Ascending aorta (tissue), 2 donors: ENCODE results near the gene NHS. TPM values are rescaled to one million over a fixed set of nuclear protein-coding genes. Genes with fewer than 3 reads are reported as not detected.

Source experiments
- DNase-seq, 2 donors: peaks; one replicate each; pipeline ENCODE4 v3.0.0-alpha.2; 2019; ENCODE audit warnings: low spot score in 2 of 2
- H3K27ac ChIP-seq, 2 donors: fragments of 200-600 bp; sonication (generic); one replicate each; pipeline ENCODE4 v1.5.1; 2016 to 2017; ENCODE audit warnings: mild to moderate bottlenecking in 1 of 2
- H3K27me3 ChIP-seq: fragments of 200-600 bp; sonication (generic); one replicate; pipeline ENCODE4 v1.5.1; 2017
- H3K36me3 ChIP-seq, 2 donors: fragments of 200-600 bp; sonication (generic); one replicate each; pipeline ENCODE4 v1.5.1; 2016
- H3K4me1 ChIP-seq, 2 donors: fragments of 200-600 bp; sonication (generic); one replicate each; pipeline ENCODE4 v1.5.1; 2016 to 2017; ENCODE audit warnings: mild to moderate bottlenecking in 1 of 2
- H3K4me3 ChIP-seq, 2 donors: fragments of 200-600 bp; sonication (generic); one replicate each; pipeline ENCODE4 v1.5.1; 2016 to 2017; ENCODE audit warnings: mild to moderate bottlenecking in 1 of 2
- H3K9me3 ChIP-seq, 2 donors: fragments of 200-600 bp; sonication (generic); one replicate each; pipeline ENCODE4 v1.5.1; 2016
- CTCF ChIP-seq, 3 experiments: fragments of 200-600 bp in 2 of 3; fragments of 450-650 bp in 1 of 3; sonication (generic) in 2 of 3; IDR thresholded peaks; one replicate each; pipeline ENCODE4 v1.5.1; 2016 to 2019; ENCODE audit warnings: antibody characterized with exemption in 3 of 3, mild to moderate bottlenecking in 1 of 3, moderate library complexity in 1 of 3
- intact Hi-C: fragments of 100-400 bp; cut with DNase I; formaldehyde crosslinking; loops from one replicate; pipeline ENCODE4 v1.15.1; 2023
- total RNA-seq: library from RNA; depleted of rRNA; stranded (reverse); fragments of >200 nt; gene quantifications from one replicate; pipeline ENCODE4 v1.1.0, GENCODE V29; 2016

The NHS gene
- total RNA-seq, 1 donor from 2014 or later = 8.8 TPM

- intact Hi-C loops = loop anchor here (5.0 kb wide), 1 partner anchor 169 kb away; no protein-coding TSS in a partner anchor
- H3K4me3 ChIP-seq = no peak overlapping the region
- no peaks in the 10 kb centered on the region for H3K9me3 ChIP-seq
- no peaks in the 10 kb centered on the region for H3K27me3 ChIP-seq
- H3K4me1 ChIP-seq = peaks cover 0 to 4% of the 10 kb centered on the region in 2 donors
- TF ChIP-seq CTCF (IDR thresholded peaks at IDR 0.05) = no peak
- no peak for DNase-seq
- H3K36me3 ChIP-seq = no peaks in the 10 kb centered on the region
- no peak overlapping the region for H3K27ac ChIP-seq
Observed at GRCh38 chrX:17413228-17413627, 38.2 kb downstream of the NHS start.

- Histone ChIP-seq H3K4me1 (peaks cover 0 to 4% of the 10 kb centered on the region in 2 donors), H3K27ac (peak overlapping the region; percentile 10 to 66), H3K9me3 (no peaks in the 10 kb centered on the region), H3K4me3 (peak overlapping the region in 1 of 2 donors; percentile 15), H3K27me3 (no peaks in the 10 kb centered on the region), H3K36me3 (no peaks in the 10 kb centered on the region)
- no peak for DNase-seq
- intact Hi-C loops = loop anchor here (2.0 to 5.0 kb wide), 2 partner anchors 37 to 168 kb away; no protein-coding TSS in a partner anchor
- TF ChIP-seq CTCF (IDR thresholded peaks at IDR 0.05) = no peak
Observed at GRCh38 chrX:17414027-17414658, 39.1 kb downstream of the NHS start.

GRCh38 chrX:17414839-17415238 lies 39.8 kb downstream of the NHS start:
- intact Hi-C loops = loop anchor here (2.0 to 5.0 kb wide), 2 partner anchors 38 to 167 kb away; no protein-coding TSS in a partner anchor
- Histone ChIP-seq H3K4me1 (peaks cover 0 to 4% of the 10 kb centered on the region in 2 donors), H3K36me3 (no peaks in the 10 kb centered on the region), H3K27me3 (no peaks in the 10 kb centered on the region), H3K4me3 (no peak overlapping the region), H3K9me3 (no peaks in the 10 kb centered on the region), H3K27ac (peak overlapping the region; percentile 10 to 66)
- no peak for DNase-seq
- no peak for TF ChIP-seq CTCF (IDR thresholded peaks at IDR 0.05)

- peak overlapping the region; percentile 10 to 66 for H3K27ac ChIP-seq
- intact Hi-C loops = loop anchor here (2.0 kb wide), 1 partner anchor 39 kb away; no protein-coding TSS in a partner anchor
- H3K27me3 ChIP-seq = no peaks in the 10 kb centered on the region
- TF ChIP-seq CTCF (IDR thresholded peaks at IDR 0.05) = no peak
- no peak for DNase-seq
- H3K4me3 ChIP-seq = no peak overlapping the region
- peaks cover 0 to 4% of the 10 kb centered on the region in 2 donors for H3K4me1 ChIP-seq
- no peaks in the 10 kb centered on the region for H3K9me3 ChIP-seq
- no peaks in the 10 kb centered on the region for H3K36me3 ChIP-seq
Observed at GRCh38 chrX:17415242-17415810, 40.3 kb downstream of the NHS start.

- H3K9me3 ChIP-seq = no peaks in the 10 kb centered on the region
- no peak overlapping the region for H3K27ac ChIP-seq
- peaks cover 0 to 4% of the 10 kb centered on the region in 2 donors for H3K4me1 ChIP-seq
- H3K4me3 ChIP-seq = no peak overlapping the region
- no peak for TF ChIP-seq CTCF (IDR thresholded peaks at IDR 0.05)
- H3K27me3 ChIP-seq = no peaks in the 10 kb centered on the region
- no peaks in the 10 kb centered on the region for H3K36me3 ChIP-seq
- DNase-seq = no peak
- intact Hi-C loops = no loop called here
Observed at GRCh38 chrX:17417372-17417771, 42.4 kb downstream of the NHS start.
